Calu3 (cell line): ENCODE results near the gene JOSD2. TPM values are rescaled to one million over a fixed set of nuclear protein-coding genes. Genes with fewer than 3 reads are reported as not detected.
"Not testable (repeated sequence)": the region's sequence is repeated elsewhere in the genome, so short reads cannot be mapped to it uniquely, and the experiment has no call there.

ENCODE experiments used
- BruUV-seq: library from RNA; stranded (reverse); fragments of 400-500 nt; replicated peaks from 2 replicates; lab custom pipeline; 2021; lab: Mats Ljungman, UMichigan
- CTCF ChIA-PET: fragments of 300-600 bp; sonication (Branson Sonifier 250); formaldehyde crosslinking; loops from one replicate; lab custom pipeline; 2022; ENCODE audit warnings: antibody characterized with exemption; lab: Charles Lee
- DNase-seq: peaks from one replicate; pipeline ENCODE4 v3.0.0; 2022
- H3K27ac Mint-ChIP-seq: one replicate; pipeline ENCODE4 v1.8.0; 2022; ENCODE audit warnings: mixed read lengths; ENCODE audit not compliant: unreplicated experiment
- H3K27me3 Mint-ChIP-seq: one replicate; pipeline ENCODE4 v1.8.0; 2022; ENCODE audit warnings: mixed read lengths; ENCODE audit not compliant: unreplicated experiment
- H3K36me3 Mint-ChIP-seq: one replicate; pipeline ENCODE4 v1.8.0; 2022; ENCODE audit warnings: mild to moderate bottlenecking, moderate library complexity, mixed read lengths; ENCODE audit not compliant: insufficient read depth, unreplicated experiment
- H3K4me1 Mint-ChIP-seq: one replicate; pipeline ENCODE4 v1.8.0; 2022; ENCODE audit warnings: mild to moderate bottlenecking, low read depth, mixed read lengths; ENCODE audit not compliant: unreplicated experiment
- H3K4me3 Mint-ChIP-seq: one replicate; pipeline ENCODE4 v1.8.0; 2022; ENCODE audit warnings: mild to moderate bottlenecking, low read depth, moderate library complexity, mixed read lengths; ENCODE audit not compliant: unreplicated experiment
- H3K9me3 Mint-ChIP-seq: one replicate; pipeline ENCODE4 v1.8.0; 2022; ENCODE audit warnings: low read depth, mixed read lengths; ENCODE audit not compliant: unreplicated experiment
- CTCF ChIP-seq: fragments of 200-600 bp; IDR thresholded peaks from one replicate; pipeline ENCODE4 v1.8.0; 2022; ENCODE audit warnings: antibody characterized with exemption; ENCODE audit not compliant: unreplicated experiment
- intact Hi-C: fragments of 100-400 bp; cut with micrococcal nuclease; formaldehyde crosslinking; loops from one replicate; pipeline ENCODE4 v1.10.0; 2022; ENCODE audit not compliant: unreplicated experiment
- total RNA-seq: library from RNA; stranded (reverse); gene quantifications from 2 replicates; pipeline ENCODE4 v1.2.3, GENCODE V29; 2022

JOSD2 gene
- total RNA-seq, 1 experiment from 2014 or later = 38.6 TPM

DNA sequence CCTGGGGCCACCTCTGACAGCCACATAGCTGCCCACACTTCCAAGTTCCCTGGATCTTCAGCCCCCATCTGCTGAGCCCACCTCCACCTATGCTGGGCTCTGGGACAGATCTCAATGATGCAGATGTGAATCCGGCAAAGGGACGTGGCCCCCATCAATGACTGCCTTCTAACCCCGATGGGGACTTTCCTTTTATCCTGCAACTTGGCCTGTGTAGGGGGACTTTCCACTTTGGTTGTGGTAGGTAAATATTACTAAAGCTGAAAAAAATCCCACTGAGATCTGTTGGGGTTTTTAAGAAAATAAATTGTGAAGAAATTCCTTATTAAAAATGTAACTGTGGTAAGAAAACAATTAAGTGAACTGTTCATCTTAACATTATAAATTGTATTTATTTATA is 23.5 kb upstream of the JOSD2 start:
- CTCF ChIA-PET = no interaction called here
- no TSS peak for BruUV-seq
- TF ChIP-seq CTCF = no peak
- intact Hi-C loops = no loop called here
- Mint-ChIP-seq H3K36me3 (peaks cover 5% of the 10 kb centered on the region), H3K27me3 (peaks cover 50% of the 10 kb centered on the region), H3K27ac (no peak overlapping the region), H3K4me1 (no peaks in the 10 kb centered on the region), H3K4me3 (no peak overlapping the region), H3K9me3 (peaks cover 6% of the 10 kb centered on the region)
- DNase-seq = no peak

DNA sequence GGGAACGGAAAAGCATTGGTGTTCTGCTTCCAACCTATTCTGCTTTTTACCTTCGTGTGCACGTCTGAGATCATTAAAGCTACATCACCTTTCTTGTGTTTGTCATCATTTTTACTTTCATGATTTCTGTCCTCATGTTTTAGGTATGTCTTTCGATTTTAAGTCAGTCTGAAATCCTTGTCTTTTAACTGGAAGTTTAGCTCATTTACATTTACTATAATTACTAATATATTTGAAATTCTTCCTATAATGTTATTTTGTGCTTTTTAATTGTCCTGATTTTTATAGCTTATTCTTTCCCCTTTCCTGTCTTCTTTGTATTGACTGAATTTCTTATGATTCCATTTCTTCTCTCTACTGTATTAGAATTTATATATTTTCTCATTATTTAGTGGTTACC is 22.0 kb upstream of the JOSD2 start:
- intact Hi-C loops = no loop called here
- no peak overlapping the region for H3K27ac Mint-ChIP-seq
- peaks cover 5% of the 10 kb centered on the region for H3K36me3 Mint-ChIP-seq
- TF ChIP-seq CTCF = no peak
- no TSS peak for BruUV-seq
- H3K4me3 Mint-ChIP-seq = no peak overlapping the region
- peaks cover 63% of the 10 kb centered on the region for H3K27me3 Mint-ChIP-seq
- H3K4me1 Mint-ChIP-seq = no peaks in the 10 kb centered on the region
- DNase-seq = no peak
- peaks cover 6% of the 10 kb centered on the region for H3K9me3 Mint-ChIP-seq
- CTCF ChIA-PET = no interaction called here

- Mint-ChIP-seq H3K9me3 (peaks cover 6% of the 10 kb centered on the region), H3K4me3 (no peak overlapping the region), H3K4me1 (no peaks in the 10 kb centered on the region), H3K36me3 (peaks cover 5% of the 10 kb centered on the region), H3K27me3 (peaks cover 80% of the 10 kb centered on the region), H3K27ac (no peak overlapping the region)
- CTCF ChIA-PET = no interaction called here
- no peak for TF ChIP-seq CTCF
- DNase-seq = no peak
- no TSS peak for BruUV-seq
- intact Hi-C loops = no loop called here
Measured at GRCh38 chr19:50531171-50531612, 20.2 kb upstream of the JOSD2 start.

DNA sequence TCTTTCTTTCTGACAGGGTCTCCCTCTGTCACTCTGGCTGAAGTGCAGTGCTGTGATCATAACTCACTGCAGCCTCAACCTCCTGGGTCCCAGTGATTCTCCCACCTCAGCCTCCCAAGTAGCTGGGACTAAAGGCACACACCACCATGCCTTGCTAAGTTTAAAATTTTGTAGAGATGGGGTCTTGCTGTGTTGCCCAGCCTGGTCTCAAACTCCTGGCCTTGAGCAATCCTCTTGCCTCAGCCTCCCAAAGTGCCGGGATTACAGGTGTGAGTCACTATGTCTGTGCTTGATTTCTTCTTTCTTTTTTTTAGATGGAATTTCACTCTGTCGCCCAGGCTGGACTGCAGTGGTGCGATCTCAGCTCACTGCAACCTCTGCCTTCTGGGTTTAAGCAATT is 17.1 kb upstream of the JOSD2 start:
- H3K4me3 Mint-ChIP-seq, CTCF ChIA-PET, BruUV-seq, H3K27ac Mint-ChIP-seq, H3K4me1 Mint-ChIP-seq, DNase-seq, intact Hi-C loops, H3K9me3 Mint-ChIP-seq, H3K36me3 Mint-ChIP-seq: not testable (repeated sequence)
- peaks cover 75% of the 10 kb centered on the region for H3K27me3 Mint-ChIP-seq

- Mint-ChIP-seq H3K9me3 (no peaks in the 10 kb centered on the region), H3K27me3 (peaks cover 26% of the 10 kb centered on the region), H3K4me3 (no peak overlapping the region), H3K4me1 (no peaks in the 10 kb centered on the region), H3K36me3 (no peaks in the 10 kb centered on the region), H3K27ac (no peak overlapping the region)
- CTCF ChIA-PET = interaction anchor here (0.6 to 1.7 kb wide), 2 partner anchors 15 to 18 kb away, joined by 3 to 4 read pairs; no protein-coding TSS in a partner anchor
- intact Hi-C loops = no loop called here
- BruUV-seq = no TSS peak
- TF ChIP-seq CTCF = no peak
- DNase-seq = no peak
Measured at GRCh38 chr19:50522881-50523280, 11.9 kb upstream of the JOSD2 start.
